CD4-positive, alpha-beta T cell treated with Interleukin-10 for 1 hour (primary cell): ENCODE data around the gene TMEM53.
"Not testable (repeated sequence)": the region's sequence is repeated elsewhere in the genome, so short reads cannot be mapped to it uniquely, and the experiment has no call there.

Experiments used
- DNase-seq: peaks from one replicate; pipeline ENCODE4 v3.0.0-alpha.2; 2020

The TMEM53 gene

GRCh38 chr1:44672254-44672955, 1.9 kb downstream of the TMEM53 start:
- peak; percentile 28 for DNase-seq

GRCh38 chr1:44670751-44671640, 3.3 kb downstream of the TMEM53 start:
- DNase-seq = no peak

- not testable (repeated sequence) for DNase-seq
Observed at GRCh38 chr1:44666719-44667118, 7.6 kb downstream of the TMEM53 start.

GRCh38 chr1:44664730-44665370, 9.4 kb downstream of the TMEM53 start:
- no peak for DNase-seq

- DNase-seq = no peak
Observed at GRCh38 chr1:44663417-44663816, 10.9 kb downstream of the TMEM53 start.

GRCh38 chr1:44662683-44663030, 11.6 kb downstream of the TMEM53 start:
- DNase-seq = no peak

- no peak for DNase-seq
Observed at GRCh38 chr1:44661781-44662682, 12.2 kb downstream of the TMEM53 start.

GRCh38 chr1:44660176-44660575, 14.1 kb downstream of the TMEM53 start:
- DNase-seq = no peak

GRCh38 chr1:44659566-44659965, 14.7 kb downstream of the TMEM53 start:
- DNase-seq = no peak

GRCh38 chr1:44655609-44656008, 18.7 kb downstream of the TMEM53 start:
- no peak for DNase-seq

- no peak for DNase-seq
Observed at GRCh38 chr1:44654621-44655187, 19.6 kb downstream of the TMEM53 start.

GRCh38 chr1:44653107-44653964, 20.9 kb downstream of the TMEM53 start:
- DNase-seq = no peak

GRCh38 chr1:44652445-44653106, 21.7 kb downstream of the TMEM53 start:
- DNase-seq = peak; percentile 77

- no peak for DNase-seq
Observed at GRCh38 chr1:44651069-44651468, 23.2 kb downstream of the TMEM53 start.

GRCh38 chr1:44650159-44650831, 24.0 kb downstream of the TMEM53 start:
- DNase-seq = no peak

- DNase-seq = no peak
Observed at GRCh38 chr1:44649788-44650158, 24.5 kb downstream of the TMEM53 start.

- DNase-seq = no peak
Observed at GRCh38 chr1:44648529-44649250, 25.6 kb downstream of the TMEM53 start.

- no peak for DNase-seq
Observed at GRCh38 chr1:44647896-44648295, 26.4 kb downstream of the TMEM53 start.
